Fibroblast of lung (primary cell): ENCODE data around the gene MSH6.

Source experiments
- CTCF ChIP-seq, 2 donors: IDR thresholded peaks in 1 of 2; conservative IDR thresholded peaks in 1 of 2; 1 replicate in 1 of 2; 2 replicates in 1 of 2; pipeline ENCODE4 v1.5.1; 2011 to 2012; ENCODE audit warnings: low read length in 2 of 2, control low read depth in 1 of 2, inconsistent platforms in 1 of 2, low read depth in 1 of 2, mild to moderate bottlenecking in 1 of 2
- EZH2 ChIP-seq: IDR thresholded peaks from 2 replicates; pipeline ENCODE4 v1.5.1; 2012; ENCODE audit warnings: low read length, control low read depth, mild to moderate bottlenecking; ENCODE audit errors: missing control alignments

DNA sequence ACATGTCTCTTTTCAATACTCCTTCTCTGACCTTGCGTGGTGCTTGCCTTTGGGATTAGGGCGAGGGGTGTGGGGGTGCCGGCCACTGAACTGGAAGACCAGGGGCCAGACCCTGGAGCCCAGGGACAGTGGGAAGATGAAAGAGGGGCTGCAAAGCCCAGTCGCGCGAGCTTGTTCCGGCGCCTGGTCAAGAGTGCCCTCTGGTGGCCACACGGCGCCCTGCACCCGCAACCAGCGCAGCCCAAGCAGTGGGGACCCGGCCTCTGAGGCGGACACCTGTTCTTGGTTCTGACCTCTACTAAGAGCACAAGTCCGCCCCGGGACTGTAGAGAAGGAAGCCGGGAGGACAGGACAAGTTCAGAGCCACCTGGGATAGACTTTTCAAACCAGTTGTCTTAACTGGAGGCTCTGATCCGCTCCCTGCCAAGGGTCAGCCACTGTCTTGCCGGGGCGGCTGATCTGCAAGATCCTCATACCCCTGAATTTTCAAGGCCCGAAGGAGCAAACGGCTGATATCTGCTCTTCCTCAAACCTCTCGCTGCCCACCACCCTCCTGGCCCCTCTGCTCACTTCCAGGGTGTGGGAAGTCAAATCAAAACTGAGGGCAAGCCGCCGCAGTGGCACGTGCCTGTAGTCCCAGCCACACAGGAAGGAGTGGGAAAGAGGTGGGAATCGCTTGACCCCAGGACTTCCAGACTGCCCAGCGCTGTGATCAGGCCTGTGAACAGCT lies 14.9 kb upstream of the MSH6 start:
- TF ChIP-seq EZH2, result no peak
- TF ChIP-seq CTCF (conservative IDR thresholded peaks at IDR 0.05 in 1 of 2, IDR thresholded peaks at IDR 0.05 in 1 of 2; ENCODE audit: low read depth in 1 of 2, low read length in 2 of 2), result peak; percentile 91 to 94
